Stimulated activated CD4-positive, alpha-beta T cell treated with anti-CD3 and anti-CD28 coated beads, Interleukin-1b, Interleukin-23, amount 100 ng/mL, for 48 hours (primary cell): ENCODE data around the gene LUC7L2.
"Not testable (repeated sequence)": the region's sequence is repeated elsewhere in the genome, so short reads cannot be mapped to it uniquely, and the experiment has no call there.

Source experiments
- DNase-seq: peaks from one replicate; pipeline ENCODE4 v3.0.0-alpha.2; 2020

LUC7L2 gene

GRCh38 chr7:139397192-139397591 is 37.5 kb downstream of the LUC7L2 start:
- no peak for DNase-seq

GRCh38 chr7:139403601-139404000 is 43.9 kb downstream of the LUC7L2 start:
- no peak for DNase-seq

- DNase-seq = no peak
These were observed 47.9 kb downstream of the LUC7L2 start for GRCh38 chr7:139407555-139407954.

GRCh38 chr7:139414743-139415402 is 55.2 kb downstream of the LUC7L2 start:
- DNase-seq = not testable (repeated sequence)

- no peak for DNase-seq
These were observed 56.7 kb downstream of the LUC7L2 start for GRCh38 chr7:139416405-139416804.

- no peak for DNase-seq
These were observed 57.8 kb downstream of the LUC7L2 start for GRCh38 chr7:139417478-139417877.

GRCh38 chr7:139421123-139421522 is 61.4 kb downstream of the LUC7L2 start:
- no peak for DNase-seq

- DNase-seq = no peak
These were observed 62.4 kb downstream of the LUC7L2 start for GRCh38 chr7:139422126-139422525.

GRCh38 chr7:139423091-139423490 is 63.4 kb downstream of the LUC7L2 start:
- DNase-seq = no peak

- DNase-seq = no peak
These were observed 64.3 kb downstream of the LUC7L2 start for GRCh38 chr7:139424004-139424403.

- not testable (repeated sequence) for DNase-seq
These were observed 66.0 kb downstream of the LUC7L2 start for GRCh38 chr7:139425701-139426100.

GRCh38 chr7:139426258-139427028 is 66.7 kb downstream of the LUC7L2 start:
- no peak for DNase-seq

- no peak for DNase-seq
These were observed 67.3 kb downstream of the LUC7L2 start for GRCh38 chr7:139427029-139427420.

GRCh38 chr7:139427788-139428187 is 68.1 kb downstream of the LUC7L2 start:
- DNase-seq = no peak

- not testable (repeated sequence) for DNase-seq
These were observed 70.0 kb downstream of the LUC7L2 start for GRCh38 chr7:139429735-139430134.

- no peak for DNase-seq
These were observed 70.7 kb downstream of the LUC7L2 start for GRCh38 chr7:139430443-139430842.

GRCh38 chr7:139431010-139431409 is 71.3 kb downstream of the LUC7L2 start:
- no peak for DNase-seq

GRCh38 chr7:139431459-139431858 is 71.8 kb downstream of the LUC7L2 start:
- DNase-seq = no peak

GRCh38 chr7:139436806-139437205 is 77.1 kb downstream of the LUC7L2 start:
- no peak for DNase-seq

- DNase-seq = no peak
These were observed 79.7 kb downstream of the LUC7L2 start for GRCh38 chr7:139439375-139439774.

- DNase-seq = no peak
These were observed 82.3 kb downstream of the LUC7L2 start for GRCh38 chr7:139441961-139442360.

- no peak for DNase-seq
These were observed 86.6 kb downstream of the LUC7L2 start for GRCh38 chr7:139446051-139446890.

GRCh38 chr7:139450851-139451250 is 91.2 kb downstream of the LUC7L2 start:
- no peak for DNase-seq

- DNase-seq = no peak
These were observed 91.9 kb downstream of the LUC7L2 start for GRCh38 chr7:139451638-139452037.
